ENCODE results near the gene TP53INP2.
A peak's percentile ranks its signal among the peaks of the same experiment; 100 is the strongest.

The TP53INP2 gene

DNA sequence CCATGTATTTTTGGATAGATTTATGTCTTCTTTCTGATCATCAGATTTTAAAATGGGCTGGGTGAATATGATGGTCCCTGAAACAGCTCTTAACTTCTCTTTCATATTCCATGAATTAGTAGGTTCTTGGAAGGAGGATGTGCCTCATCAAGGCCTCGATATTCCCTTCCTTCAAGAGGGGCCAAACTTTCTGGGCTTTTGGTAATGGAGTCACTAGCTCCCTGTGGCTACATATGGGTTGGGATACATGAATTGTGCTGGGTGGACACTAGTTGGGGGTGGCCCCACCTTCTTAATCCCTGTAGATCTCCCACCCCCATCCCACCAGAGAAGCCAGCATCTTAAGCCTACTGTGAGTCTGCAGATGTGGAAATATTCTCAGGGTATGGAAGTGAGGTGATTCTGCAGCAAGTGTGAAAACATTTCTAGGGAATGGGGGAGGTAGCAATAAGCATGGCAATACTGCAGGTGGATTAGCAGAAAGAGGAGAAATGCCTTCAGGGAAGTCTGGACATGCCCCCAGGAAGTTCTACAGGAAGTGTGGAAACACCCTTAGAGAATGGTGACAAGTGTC lies 2.2 kb downstream of the TP53INP2 start:
- H3K4me1 ChIP-seq (ENCODE audit: control insufficient read depth, insufficient read depth, low read length) = peaks cover 33% of the 10 kb centered on the region
- no peaks in the 10 kb centered on the region for H3K9me3 ChIP-seq (ENCODE audit: control insufficient read depth, low read length)
- DNase-seq (ENCODE audit: low read depth) = no peak
- peaks cover 8% of the 10 kb centered on the region for H3K27me3 ChIP-seq (replicated peaks; ENCODE audit: control insufficient read depth, insufficient read depth, low read length)
- peak overlapping the region; percentile 92 for H3K9ac ChIP-seq (ENCODE audit: low read length)
- no peaks in the 10 kb centered on the region for H3K36me3 ChIP-seq (ENCODE audit: control insufficient read depth, insufficient read depth, low read length, severe bottlenecking)
- H3K4me3 ChIP-seq (ENCODE audit: low read length) = peak overlapping the region; percentile 94

DNA sequence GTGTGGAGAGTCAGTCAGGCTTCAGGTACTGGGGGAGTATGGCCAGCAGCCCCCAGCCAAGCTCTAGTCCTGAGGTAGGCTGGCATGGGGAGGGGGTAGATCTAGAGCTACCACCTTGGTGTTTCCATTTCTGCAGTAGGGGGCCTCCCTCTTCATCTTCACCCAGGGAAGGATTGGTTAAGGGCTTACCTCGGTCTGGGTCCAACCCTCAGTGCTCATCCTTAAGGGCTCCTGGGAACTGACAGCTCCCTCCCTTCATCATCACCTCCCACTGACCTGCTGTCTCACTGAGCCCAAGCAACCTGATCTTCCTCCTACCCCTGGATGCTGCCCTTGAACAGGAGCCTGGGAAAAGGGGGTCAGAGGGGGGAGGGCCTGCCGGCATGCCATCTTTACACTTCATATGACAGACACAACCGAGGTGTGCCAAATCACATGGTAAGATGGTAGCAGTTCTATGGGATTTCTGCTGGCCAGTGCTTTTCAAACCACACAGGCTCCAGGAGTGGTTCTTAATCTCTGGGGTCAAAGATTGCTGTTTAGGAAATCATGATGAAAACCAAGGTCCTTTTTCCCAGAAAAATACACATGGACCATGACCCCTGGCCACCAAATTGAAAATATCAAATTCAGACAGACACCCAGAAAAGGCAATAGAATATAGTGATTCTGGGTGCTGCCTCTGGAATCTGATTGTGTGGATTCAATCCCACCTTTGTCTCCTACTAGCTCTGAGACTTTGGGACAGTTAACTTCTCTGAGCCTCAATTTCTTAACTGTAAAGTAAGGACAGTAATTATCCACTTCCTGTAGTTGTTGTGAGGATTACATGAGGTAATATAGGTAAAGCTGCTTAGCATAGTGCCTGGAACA lies 3.0 kb downstream of the TP53INP2 start:
- no peak for DNase-seq (ENCODE audit: low read depth)
- Histone ChIP-seq H3K27me3 (replicated peaks; ENCODE audit: control insufficient read depth, insufficient read depth, low read length) (peaks cover 6% of the 10 kb centered on the region), H3K4me3 (ENCODE audit: low read length) (no peak overlapping the region), H3K9ac (ENCODE audit: low read length) (no peak overlapping the region), H3K4me1 (ENCODE audit: control insufficient read depth, insufficient read depth, low read length) (peaks cover 33% of the 10 kb centered on the region), H3K36me3 (ENCODE audit: control insufficient read depth, insufficient read depth, low read length, severe bottlenecking) (no peaks in the 10 kb centered on the region), H3K9me3 (ENCODE audit: control insufficient read depth, low read length) (no peaks in the 10 kb centered on the region)

DNA sequence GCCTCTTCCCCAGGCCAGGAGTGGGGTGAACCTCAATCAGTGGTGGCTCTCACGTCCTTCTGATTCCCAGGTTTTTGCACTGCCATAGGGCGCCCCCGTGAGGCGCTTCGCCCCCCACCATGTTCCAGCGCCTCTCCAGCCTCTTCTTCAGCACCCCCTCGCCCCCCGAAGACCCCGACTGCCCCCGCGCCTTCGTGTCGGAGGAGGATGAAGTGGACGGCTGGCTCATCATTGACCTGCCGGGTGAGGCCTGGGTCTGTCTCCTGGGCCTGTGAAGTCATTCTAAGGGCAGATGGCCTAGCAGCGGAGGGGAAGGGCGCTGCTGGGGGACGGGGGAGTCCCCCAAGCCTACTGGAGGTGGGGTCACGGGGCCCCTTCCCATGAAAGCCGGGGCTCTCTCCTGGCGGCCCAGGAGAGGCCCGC lies 4.5 kb downstream of the TP53INP2 start:
- Histone ChIP-seq H3K27me3 (replicated peaks; ENCODE audit: control insufficient read depth, insufficient read depth, low read length) (no peaks in the 10 kb centered on the region), H3K36me3 (ENCODE audit: control insufficient read depth, insufficient read depth, low read length, severe bottlenecking) (peaks cover 9% of the 10 kb centered on the region), H3K4me1 (ENCODE audit: control insufficient read depth, insufficient read depth, low read length) (peaks cover 34% of the 10 kb centered on the region), H3K9ac (ENCODE audit: low read length) (peak overlapping the region; percentile 74), H3K4me3 (ENCODE audit: low read length) (peak overlapping the region; percentile 78), H3K9me3 (ENCODE audit: control insufficient read depth, low read length) (no peaks in the 10 kb centered on the region)
- DNase-seq (ENCODE audit: low read depth) = peak; percentile 63

DNA sequence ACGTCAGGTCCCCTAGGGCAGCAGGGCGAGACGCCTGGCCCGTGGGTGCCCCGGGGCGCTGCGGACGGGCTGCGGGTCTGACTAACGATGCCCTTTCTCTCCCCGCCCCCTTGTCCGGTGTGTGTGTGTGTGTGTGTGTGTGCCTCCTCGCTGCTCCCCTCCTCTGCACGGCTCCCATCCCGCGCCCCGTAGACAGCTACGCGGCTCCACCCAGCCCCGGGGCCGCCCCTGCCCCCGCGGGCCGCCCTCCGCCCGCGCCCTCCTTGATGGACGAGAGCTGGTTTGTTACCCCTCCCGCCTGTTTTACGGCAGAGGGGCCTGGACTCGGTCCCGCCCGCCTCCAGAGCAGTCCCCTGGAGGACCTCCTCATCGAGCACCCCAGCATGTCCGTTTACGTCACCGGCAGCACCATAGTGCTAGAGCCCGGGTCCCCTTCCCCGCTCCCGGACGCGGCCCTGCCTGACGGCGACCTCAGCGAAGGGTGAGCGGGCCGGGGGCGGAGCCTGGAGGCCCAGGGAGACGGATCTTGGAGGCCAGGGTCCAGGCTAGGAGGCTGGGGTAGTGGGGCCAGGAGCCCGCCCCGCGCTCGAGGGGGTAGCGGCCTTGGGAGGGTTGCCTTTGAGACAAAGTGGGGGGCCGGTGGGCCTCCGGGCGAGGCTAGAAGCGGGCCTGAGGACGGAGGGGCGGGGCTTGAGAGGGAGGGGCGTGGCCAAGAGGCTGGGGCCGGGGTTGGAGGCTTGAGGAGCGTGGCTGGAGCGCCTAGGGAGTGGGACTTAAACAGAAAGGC lies 5.1 kb downstream of the TP53INP2 start:
- H3K4me1 ChIP-seq (ENCODE audit: control insufficient read depth, insufficient read depth, low read length) = peaks cover 35% of the 10 kb centered on the region
- no peaks in the 10 kb centered on the region for H3K9me3 ChIP-seq (ENCODE audit: control insufficient read depth, low read length)
- peak; percentile 91 for DNase-seq (ENCODE audit: low read depth)
- peak overlapping the region; percentile 74 for H3K9ac ChIP-seq (ENCODE audit: low read length)
- peaks cover 12% of the 10 kb centered on the region for H3K36me3 ChIP-seq (ENCODE audit: control insufficient read depth, insufficient read depth, low read length, severe bottlenecking)
- H3K27me3 ChIP-seq (replicated peaks; ENCODE audit: control insufficient read depth, insufficient read depth, low read length) = no peaks in the 10 kb centered on the region
- peak overlapping the region; percentile 78 for H3K4me3 ChIP-seq (ENCODE audit: low read length)

DNA sequence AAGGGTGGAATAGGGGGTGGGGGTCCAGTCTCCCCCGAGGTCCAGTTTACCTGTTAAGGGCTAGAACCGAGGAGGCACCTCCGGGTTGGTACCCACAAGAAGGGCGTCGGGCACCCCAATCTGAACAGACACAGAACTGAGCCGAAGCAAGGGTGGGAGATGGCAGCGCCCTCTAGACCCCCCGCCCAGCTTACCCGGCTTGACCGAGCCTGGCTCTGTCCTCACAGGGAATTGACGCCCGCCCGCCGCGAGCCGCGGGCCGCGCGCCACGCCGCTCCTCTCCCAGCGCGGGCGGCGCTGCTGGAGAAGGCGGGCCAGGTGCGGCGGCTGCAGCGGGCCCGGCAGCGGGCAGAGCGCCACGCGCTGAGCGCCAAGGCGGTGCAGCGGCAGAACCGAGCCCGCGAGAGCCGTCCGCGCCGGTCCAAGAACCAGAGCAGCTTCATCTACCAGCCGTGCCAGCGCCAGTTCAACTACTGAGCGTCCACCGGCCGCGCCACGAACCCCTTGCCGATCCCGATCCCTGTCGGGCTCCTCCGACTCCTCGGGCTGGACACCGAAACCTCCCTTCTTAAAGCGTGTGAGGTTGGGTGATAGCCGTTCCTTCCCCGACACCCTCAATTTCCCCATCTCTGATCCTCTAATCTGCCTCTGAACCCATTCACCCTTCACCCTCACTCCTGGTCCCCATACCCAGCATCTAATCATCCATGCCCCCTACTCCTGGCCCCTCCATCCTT lies 5.9 kb downstream of the TP53INP2 start:
- Histone ChIP-seq H3K9me3 (ENCODE audit: control insufficient read depth, low read length) (no peaks in the 10 kb centered on the region), H3K9ac (ENCODE audit: low read length) (peak overlapping the region; percentile 74), H3K36me3 (ENCODE audit: control insufficient read depth, insufficient read depth, low read length, severe bottlenecking) (peaks cover 16% of the 10 kb centered on the region), H3K4me1 (ENCODE audit: control insufficient read depth, insufficient read depth, low read length) (peaks cover 32% of the 10 kb centered on the region), H3K4me3 (ENCODE audit: low read length) (peak overlapping the region; percentile 78), H3K27me3 (replicated peaks; ENCODE audit: control insufficient read depth, insufficient read depth, low read length) (no peaks in the 10 kb centered on the region)
- peak; percentile 85 for DNase-seq (ENCODE audit: low read depth)

DNA sequence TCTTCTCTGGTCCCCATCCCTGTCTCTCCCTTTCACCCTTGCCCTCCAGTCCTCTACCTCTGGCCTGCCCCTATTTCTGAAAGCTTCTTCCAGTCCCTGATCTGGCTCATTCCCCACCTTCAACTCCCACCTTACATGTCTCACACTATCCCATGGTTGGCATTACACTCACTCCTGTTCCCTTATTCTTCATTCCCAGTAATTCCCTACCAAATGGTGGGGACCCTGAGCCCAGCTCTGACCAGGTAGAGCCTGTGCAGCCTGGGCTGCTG lies 6.4 kb downstream of the TP53INP2 start:
- H3K4me3 ChIP-seq (ENCODE audit: low read length) = no peak overlapping the region
- H3K4me1 ChIP-seq (ENCODE audit: control insufficient read depth, insufficient read depth, low read length) = peaks cover 31% of the 10 kb centered on the region
- H3K36me3 ChIP-seq (ENCODE audit: control insufficient read depth, insufficient read depth, low read length, severe bottlenecking) = peaks cover 16% of the 10 kb centered on the region
- no peaks in the 10 kb centered on the region for H3K9me3 ChIP-seq (ENCODE audit: control insufficient read depth, low read length)
- H3K9ac ChIP-seq (ENCODE audit: low read length) = no peak overlapping the region
- DNase-seq (ENCODE audit: low read depth) = no peak
- no peaks in the 10 kb centered on the region for H3K27me3 ChIP-seq (replicated peaks; ENCODE audit: control insufficient read depth, insufficient read depth, low read length)

DNA sequence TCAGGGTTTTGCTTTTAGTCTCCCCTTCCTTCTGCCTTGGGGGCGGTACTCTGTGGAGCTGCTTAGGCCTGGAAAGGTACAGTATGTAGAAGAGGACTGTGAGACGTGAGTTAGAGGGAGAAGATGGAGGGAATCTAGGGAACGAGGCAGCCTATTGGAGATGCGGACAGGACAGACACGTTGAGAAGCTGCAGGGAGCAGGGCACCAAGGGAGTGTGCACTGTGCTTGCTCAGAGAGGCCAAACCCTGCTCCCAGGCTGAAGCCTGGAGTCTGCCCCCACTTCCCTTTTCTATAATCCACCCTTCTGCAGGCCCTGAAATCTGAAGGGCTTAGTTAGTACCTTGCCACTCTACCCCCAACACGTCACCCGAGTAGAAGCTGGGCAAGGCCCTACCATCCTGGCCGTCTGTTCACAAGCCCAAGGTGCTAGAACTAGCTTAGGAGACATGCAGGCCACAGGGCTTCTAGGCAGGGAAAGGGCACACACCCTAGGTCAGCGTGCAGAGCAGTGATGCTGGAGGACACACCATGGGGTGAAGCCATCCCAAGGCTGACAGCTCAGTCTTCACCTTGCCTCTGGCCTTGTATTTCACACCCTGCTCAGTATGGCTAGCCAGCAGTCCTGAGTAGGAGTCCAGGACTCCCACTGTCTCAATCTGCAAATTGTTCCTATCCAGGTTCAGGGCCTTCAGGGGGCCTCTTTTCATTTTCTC lies 6.9 kb downstream of the TP53INP2 start:
- DNase-seq (ENCODE audit: low read depth) = no peak
- no peaks in the 10 kb centered on the region for H3K27me3 ChIP-seq (replicated peaks; ENCODE audit: control insufficient read depth, insufficient read depth, low read length)
- H3K9me3 ChIP-seq (ENCODE audit: control insufficient read depth, low read length) = no peaks in the 10 kb centered on the region
- peaks cover 28% of the 10 kb centered on the region for H3K4me1 ChIP-seq (ENCODE audit: control insufficient read depth, insufficient read depth, low read length)
- no peak overlapping the region for H3K4me3 ChIP-seq (ENCODE audit: low read length)
- peaks cover 16% of the 10 kb centered on the region for H3K36me3 ChIP-seq (ENCODE audit: control insufficient read depth, insufficient read depth, low read length, severe bottlenecking)
- H3K9ac ChIP-seq (ENCODE audit: low read length) = no peak overlapping the region

DNA sequence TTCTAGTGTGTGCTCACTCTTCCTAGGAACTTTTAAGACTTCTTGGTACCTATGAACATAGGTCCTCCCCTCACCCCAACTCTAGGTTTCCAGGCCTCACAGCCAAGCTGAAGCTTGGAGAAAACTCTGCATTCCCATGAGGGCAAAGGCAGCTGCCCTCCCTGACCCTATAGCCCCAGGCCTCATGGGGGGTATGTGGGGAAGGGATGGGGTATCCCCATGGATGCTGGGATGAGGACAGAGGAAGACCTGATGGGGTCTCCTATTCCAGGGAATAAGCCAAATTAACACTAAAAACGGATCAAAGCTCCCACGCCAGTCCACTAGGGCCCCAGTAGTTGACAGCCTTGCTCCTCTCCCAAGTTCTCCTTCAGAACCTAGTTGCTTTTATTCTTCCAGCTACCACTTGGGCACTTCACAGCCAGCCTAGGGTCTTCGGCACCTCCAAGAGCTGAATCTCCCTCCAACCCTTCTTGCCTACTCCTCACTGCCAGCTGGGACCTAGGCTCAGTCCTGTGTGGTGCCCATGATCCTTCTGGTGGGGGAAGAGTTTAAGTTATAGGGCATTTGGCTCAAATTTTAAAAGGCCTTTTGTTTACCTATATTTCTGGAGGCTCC lies 7.8 kb downstream of the TP53INP2 start:
- Histone ChIP-seq H3K36me3 (ENCODE audit: control insufficient read depth, insufficient read depth, low read length, severe bottlenecking) (peaks cover 16% of the 10 kb centered on the region), H3K9me3 (ENCODE audit: control insufficient read depth, low read length) (no peaks in the 10 kb centered on the region), H3K27me3 (replicated peaks; ENCODE audit: control insufficient read depth, insufficient read depth, low read length) (no peaks in the 10 kb centered on the region), H3K4me1 (ENCODE audit: control insufficient read depth, insufficient read depth, low read length) (peaks cover 24% of the 10 kb centered on the region), H3K9ac (ENCODE audit: low read length) (no peak overlapping the region), H3K4me3 (ENCODE audit: low read length) (no peak overlapping the region)
- DNase-seq (ENCODE audit: low read depth) = no peak

DNA sequence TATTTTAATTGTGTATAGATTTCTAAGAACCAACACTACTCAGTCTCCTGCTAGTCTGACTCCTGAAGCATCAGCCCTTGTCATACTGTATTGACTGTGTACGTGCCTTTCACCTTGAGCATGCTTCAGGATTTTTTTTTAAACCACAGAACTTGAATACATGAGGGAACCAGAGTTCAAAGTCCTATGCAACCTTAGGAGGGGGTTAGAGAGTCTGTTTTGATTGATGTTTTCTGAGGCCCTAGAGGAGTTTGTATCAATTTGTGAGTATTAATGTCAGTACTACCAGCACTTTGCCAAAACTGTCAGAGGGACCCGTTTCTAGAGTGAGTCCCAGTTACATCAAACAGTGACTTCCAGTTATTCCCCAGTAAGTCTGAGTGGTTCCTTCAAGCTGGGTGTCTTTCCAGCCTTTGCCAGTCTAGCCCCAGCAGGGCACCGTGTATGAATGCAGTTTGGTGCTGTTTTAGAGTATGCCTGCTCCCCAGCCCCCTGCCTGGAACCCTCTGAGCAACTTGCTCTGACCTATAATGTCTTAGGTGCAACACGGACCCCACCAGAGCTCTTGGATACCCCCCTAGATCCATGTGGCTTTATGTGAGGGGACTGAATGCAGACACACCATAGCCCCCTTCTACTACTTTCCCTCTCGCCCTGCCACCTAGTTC lies 8.5 kb downstream of the TP53INP2 start:
- peaks cover 24% of the 10 kb centered on the region for H3K4me1 ChIP-seq (ENCODE audit: control insufficient read depth, insufficient read depth, low read length)
- H3K36me3 ChIP-seq (ENCODE audit: control insufficient read depth, insufficient read depth, low read length, severe bottlenecking) = peaks cover 19% of the 10 kb centered on the region
- no peak for DNase-seq (ENCODE audit: low read depth)
- H3K9ac ChIP-seq (ENCODE audit: low read length) = no peak overlapping the region
- no peaks in the 10 kb centered on the region for H3K9me3 ChIP-seq (ENCODE audit: control insufficient read depth, low read length)
- H3K27me3 ChIP-seq (replicated peaks; ENCODE audit: control insufficient read depth, insufficient read depth, low read length) = no peaks in the 10 kb centered on the region
- no peak overlapping the region for H3K4me3 ChIP-seq (ENCODE audit: low read length)
